Peyer's patch (tissue), 4 donors: Measurements from ENCODE around the gene TIGD3. TPM values are rescaled to one million over a fixed set of nuclear protein-coding genes. Genes with fewer than 3 reads are reported as not detected.
A peak's percentile ranks its signal among the peaks of the same experiment; 100 is the strongest.

Source experiments
- DNase-seq, 3 donors: peaks; one replicate each; pipeline ENCODE4 v3.0.0-alpha.2; 2017 to 2019
- H3K27ac ChIP-seq, 4 donors: fragments of 200-600 bp; sonication (generic); one replicate each; pipeline ENCODE4 v1.5.1; 2016 to 2019
- H3K27me3 ChIP-seq, 2 donors: fragments of 200-600 bp; sonication (generic); one replicate each; pipeline ENCODE4 v1.5.1; 2019
- H3K36me3 ChIP-seq, 3 donors: fragments of 200-600 bp; sonication (generic); one replicate each; pipeline ENCODE4 v1.5.1; 2016 to 2019
- H3K4me1 ChIP-seq, 4 donors: fragments of 200-600 bp; sonication (generic); one replicate each; pipeline ENCODE4 v1.5.1; 2016 to 2019
- H3K4me3 ChIP-seq, 4 donors: fragments of 200-600 bp; sonication (generic); 1 replicate in 3 of 4; 2 replicates in 1 of 4; pipeline ENCODE4 v1.5.1; 2016 to 2019; ENCODE audit warnings: mild to moderate bottlenecking in 1 of 4
- H3K9me3 ChIP-seq, 4 donors: fragments of 200-600 bp; sonication (generic); one replicate each; pipeline ENCODE4 v1.5.1; 2016 to 2019; ENCODE audit warnings: mild to moderate bottlenecking in 1 of 4
- POLR2A ChIP-seq, 2 donors: fragments of 450-650 bp; IDR thresholded peaks; one replicate each; pipeline ENCODE4 v1.5.1; 2017; ENCODE audit warnings: antibody characterized with exemption in 2 of 2, mild to moderate bottlenecking in 2 of 2, moderate library complexity in 2 of 2
- total RNA-seq, 4 donors: library from RNA; depleted of rRNA; stranded (reverse); fragments of >200 nt; gene quantifications; one replicate each; pipeline ENCODE4 v1.1.0, GENCODE V29; 2016
- TF ChIP-seq, protein P1 (sequence below), 6 experiments: fragments of 450-650 bp in 4 of 6; fragments of 200-600 bp in 2 of 6; sonication (generic) in 1 of 6; IDR thresholded peaks; one replicate each; pipeline ENCODE4 v1.5.1; 2017 to 2019; ENCODE audit warnings: antibody characterized with exemption in 6 of 6, mild to moderate bottlenecking in 3 of 6, moderate library complexity in 1 of 6

Gene TIGD3
- total RNA-seq, 4 donors from 2014 or later = 3.3 to 11.7 (median 7.7) TPM

DNA sequence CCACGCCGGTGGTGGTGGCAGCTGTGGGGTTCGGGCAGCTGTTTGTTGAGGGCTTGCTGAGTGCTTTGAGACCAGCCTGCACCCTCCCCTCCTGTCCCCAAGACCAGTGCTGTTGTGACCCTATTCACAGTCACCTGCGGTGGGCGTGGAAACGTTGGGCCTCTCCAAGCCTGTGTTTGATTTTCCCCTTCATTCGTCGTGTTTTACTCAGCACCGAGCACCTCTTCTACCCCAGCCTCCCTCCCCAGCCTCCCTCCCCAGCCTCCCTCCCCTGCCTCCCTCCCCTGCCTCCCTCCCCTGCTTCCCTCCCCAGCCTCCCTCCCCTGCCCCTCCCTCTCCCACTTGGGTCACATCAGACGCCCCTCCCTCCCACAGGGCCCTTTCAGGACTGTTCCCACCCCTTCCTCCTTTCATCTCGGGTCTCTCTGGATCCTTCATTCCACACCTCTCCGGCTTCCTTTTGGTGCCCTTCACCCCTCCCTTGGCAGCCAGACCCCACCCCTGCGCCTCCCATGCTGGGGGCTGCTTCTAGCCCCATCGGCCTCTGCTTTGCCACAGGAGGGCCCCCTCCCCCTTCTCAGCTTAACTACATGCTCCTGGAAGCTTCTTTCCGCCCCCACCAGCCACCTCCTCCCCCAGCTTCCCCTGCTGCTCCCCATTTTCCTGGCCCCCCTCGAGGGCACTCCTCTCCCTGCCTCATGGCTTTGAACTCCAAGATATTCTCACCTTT is 46.7 kb downstream of the TIGD3 start:
- Histone ChIP-seq H3K27ac (peak overlapping the region in 2 of 4 donors; percentile 50 to 75), H3K36me3 (peaks cover 0 to 88% (median 0%) of the 10 kb centered on the region in 3 donors), H3K9me3 (no peaks in the 10 kb centered on the region), H3K4me3 (no peak overlapping the region), H3K27me3 (no peaks in the 10 kb centered on the region), H3K4me1 (peaks cover 0 to 26% (median 14%) of the 10 kb centered on the region in 4 donors)
- TF ChIP-seq, protein P1, sequence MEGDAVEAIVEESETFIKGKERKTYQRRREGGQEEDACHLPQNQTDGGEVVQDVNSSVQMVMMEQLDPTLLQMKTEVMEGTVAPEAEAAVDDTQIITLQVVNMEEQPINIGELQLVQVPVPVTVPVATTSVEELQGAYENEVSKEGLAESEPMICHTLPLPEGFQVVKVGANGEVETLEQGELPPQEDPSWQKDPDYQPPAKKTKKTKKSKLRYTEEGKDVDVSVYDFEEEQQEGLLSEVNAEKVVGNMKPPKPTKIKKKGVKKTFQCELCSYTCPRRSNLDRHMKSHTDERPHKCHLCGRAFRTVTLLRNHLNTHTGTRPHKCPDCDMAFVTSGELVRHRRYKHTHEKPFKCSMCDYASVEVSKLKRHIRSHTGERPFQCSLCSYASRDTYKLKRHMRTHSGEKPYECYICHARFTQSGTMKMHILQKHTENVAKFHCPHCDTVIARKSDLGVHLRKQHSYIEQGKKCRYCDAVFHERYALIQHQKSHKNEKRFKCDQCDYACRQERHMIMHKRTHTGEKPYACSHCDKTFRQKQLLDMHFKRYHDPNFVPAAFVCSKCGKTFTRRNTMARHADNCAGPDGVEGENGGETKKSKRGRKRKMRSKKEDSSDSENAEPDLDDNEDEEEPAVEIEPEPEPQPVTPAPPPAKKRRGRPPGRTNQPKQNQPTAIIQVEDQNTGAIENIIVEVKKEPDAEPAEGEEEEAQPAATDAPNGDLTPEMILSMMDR (IDR thresholded peaks at IDR 0.05) = no peak
- TF ChIP-seq POLR2A (IDR thresholded peaks at IDR 0.05) = no peak
- DNase-seq = peak in 1 of 3 donors; percentile 54

- no peak for TF ChIP-seq POLR2A (IDR thresholded peaks at IDR 0.05)
- TF ChIP-seq, protein P1 (IDR thresholded peaks at IDR 0.05) = no peak
- no peak overlapping the region for H3K27ac ChIP-seq
- H3K9me3 ChIP-seq = no peaks in the 10 kb centered on the region
- H3K36me3 ChIP-seq = peaks cover 0 to 88% (median 0%) of the 10 kb centered on the region in 3 donors
- no peak overlapping the region for H3K4me3 ChIP-seq
- H3K27me3 ChIP-seq = no peaks in the 10 kb centered on the region
- H3K4me1 ChIP-seq = peaks cover 0 to 26% (median 14%) of the 10 kb centered on the region in 4 donors
- no peak for DNase-seq
These were observed 47.3 kb downstream of the TIGD3 start for GRCh38 chr11:65401803-65402248.

DNA sequence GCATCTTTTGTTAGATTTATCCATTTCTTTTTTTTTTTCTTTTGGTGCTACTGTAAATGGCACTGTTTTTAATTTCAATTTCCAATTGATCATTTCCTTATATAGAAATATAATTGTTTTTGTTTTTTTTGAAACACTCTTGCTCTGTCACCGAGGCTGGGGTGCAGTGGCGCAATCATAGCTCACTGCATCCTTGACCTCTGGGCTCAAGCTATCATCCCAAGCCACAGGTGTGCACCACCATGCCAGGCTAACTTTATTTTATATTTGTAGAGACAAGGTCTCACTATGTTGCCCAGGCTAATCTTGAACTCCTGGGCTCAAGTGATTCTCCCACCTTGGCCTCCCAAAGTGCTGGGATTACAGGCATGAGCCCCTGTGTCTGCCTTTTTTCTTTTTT is 48.2 kb downstream of the TIGD3 start:
- H3K36me3 ChIP-seq = peaks cover 0 to 89% (median 0%) of the 10 kb centered on the region in 3 donors

DNA sequence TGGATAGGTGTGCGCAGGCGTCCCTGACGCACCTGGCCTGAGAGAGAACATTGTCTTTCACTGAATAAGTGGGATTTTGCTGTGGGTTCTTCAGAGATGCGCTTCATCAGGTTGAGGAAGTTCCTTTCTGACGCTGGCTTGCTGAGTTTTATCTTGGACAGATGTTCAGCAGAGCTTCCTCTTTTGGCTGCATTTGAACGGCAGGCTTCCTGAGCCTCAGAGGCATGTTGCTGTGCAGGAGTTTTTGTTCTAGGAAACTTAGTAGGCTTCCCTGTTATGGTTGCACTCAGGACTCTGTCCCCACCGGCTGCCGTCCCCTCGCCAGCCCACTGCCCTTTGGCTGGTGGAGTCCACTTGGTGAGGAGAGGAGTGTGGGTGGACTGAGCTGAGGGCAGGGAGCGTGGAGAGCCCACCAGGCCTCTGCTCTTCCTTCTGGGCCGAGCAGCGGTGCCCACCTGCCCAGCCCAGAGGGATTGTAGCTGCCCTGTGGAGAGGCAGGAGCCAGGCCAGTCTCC is 49.1 kb downstream of the TIGD3 start:
- no peak overlapping the region for H3K4me3 ChIP-seq
- no peaks in the 10 kb centered on the region for H3K9me3 ChIP-seq
- H3K27me3 ChIP-seq = no peaks in the 10 kb centered on the region
- peak overlapping the region; percentile 63 to 88 (median 70) for H3K27ac ChIP-seq
- H3K4me1 ChIP-seq = peaks cover 0 to 26% (median 17%) of the 10 kb centered on the region in 4 donors
- DNase-seq = peak in 2 of 3 donors; percentile 77 to 79
- H3K36me3 ChIP-seq = peaks cover 0 to 89% (median 0%) of the 10 kb centered on the region in 3 donors
- TF ChIP-seq POLR2A (IDR thresholded peaks at IDR 0.05) = no peak
- TF ChIP-seq, protein P1 (IDR thresholded peaks at IDR 0.05) = no peak

More for the DNA sequence above, 48.2 kb downstream of the TIGD3 start:
- Histone ChIP-seq H3K27me3 (no peaks in the 10 kb centered on the region), H3K4me1 (peaks cover 0 to 26% (median 17%) of the 10 kb centered on the region in 4 donors), H3K9me3 (no peaks in the 10 kb centered on the region), H3K27ac (peak overlapping the region in 2 of 4 donors; percentile 70 to 88), H3K4me3 (no peak overlapping the region)
- TF ChIP-seq POLR2A (IDR thresholded peaks at IDR 0.05) = no peak
- TF ChIP-seq, protein P1 (IDR thresholded peaks at IDR 0.05) = no peak
- no peak for DNase-seq

GRCh38 chr11:65404210-65404609 is 49.7 kb downstream of the TIGD3 start:
- H3K4me1 ChIP-seq = peaks cover 0 to 26% (median 17%) of the 10 kb centered on the region in 4 donors
- DNase-seq = peak in 1 of 3 donors; percentile 49
- no peaks in the 10 kb centered on the region for H3K27me3 ChIP-seq
- peak overlapping the region; percentile 63 to 88 (median 70) for H3K27ac ChIP-seq
- TF ChIP-seq, protein P1 (IDR thresholded peaks at IDR 0.05) = no peak
- no peak for TF ChIP-seq POLR2A (IDR thresholded peaks at IDR 0.05)
- H3K4me3 ChIP-seq = no peak overlapping the region
- peaks cover 0 to 89% (median 0%) of the 10 kb centered on the region in 3 donors for H3K36me3 ChIP-seq
- no peaks in the 10 kb centered on the region for H3K9me3 ChIP-seq
